ENCODE results near the gene ARRDC4.

The ARRDC4 gene

GRCh38 chr15:97960364-97961066 lies at the start of gene ARRDC4:
Gene ARRDC4, plus strand, starts transcription at chr15:97960703. Its CDS starts 159 bp downstream, at chr15:97960862.
- DNase-seq, result peak; percentile 98 to 100 (median 100)

- DNase-seq, result no peak
Measured at GRCh38 chr15:97914711-97915110, 45.8 kb upstream of the ARRDC4 start.

GRCh38 chr15:97915261-97915660 lies 45.2 kb upstream of the ARRDC4 start:
- DNase-seq, result no peak

- no peak for DNase-seq
Measured at GRCh38 chr15:97921296-97921865, 39.1 kb upstream of the ARRDC4 start.

- DNase-seq, result no peak
Measured at GRCh38 chr15:97929456-97930229, 30.9 kb upstream of the ARRDC4 start.

- no peak for DNase-seq
Measured at GRCh38 chr15:97930230-97930629, 30.3 kb upstream of the ARRDC4 start.

GRCh38 chr15:97931314-97931713 lies 29.2 kb upstream of the ARRDC4 start:
- DNase-seq, result no peak

GRCh38 chr15:97933589-97933988 lies 26.9 kb upstream of the ARRDC4 start:
- DNase-seq, result no peak

GRCh38 chr15:97940993-97941392 lies 19.5 kb upstream of the ARRDC4 start:
- no peak for DNase-seq

GRCh38 chr15:97941572-97941971 lies 18.9 kb upstream of the ARRDC4 start:
- no peak for DNase-seq

GRCh38 chr15:97944724-97945123 lies 15.8 kb upstream of the ARRDC4 start:
- DNase-seq, result no peak

GRCh38 chr15:97947465-97948260 lies 12.8 kb upstream of the ARRDC4 start:
- no peak for DNase-seq

- DNase-seq, result no peak
Measured at GRCh38 chr15:97953254-97953653, 7.2 kb upstream of the ARRDC4 start.

- no peak for DNase-seq
Measured at GRCh38 chr15:97953748-97954147, 6.8 kb upstream of the ARRDC4 start.

- no peak for DNase-seq
Measured at GRCh38 chr15:97955035-97955434, 5.5 kb upstream of the ARRDC4 start.

GRCh38 chr15:97955529-97955928 lies 5.0 kb upstream of the ARRDC4 start:
- DNase-seq, result no peak

- DNase-seq, result no peak
Measured at GRCh38 chr15:97959724-97960363, 659 bp upstream of the ARRDC4 start.

GRCh38 chr15:97961067-97961954 lies 808 bp downstream of the ARRDC4 start:
- peak in 23 of 58 donors; percentile 8 to 56 (median 26) for DNase-seq

- DNase-seq, result no peak
Measured at GRCh38 chr15:97962263-97962662, 1.8 kb downstream of the ARRDC4 start.

GRCh38 chr15:97963779-97964178 lies 3.3 kb downstream of the ARRDC4 start:
- DNase-seq, result no peak
